ENCODE measurements around the gene ATP6V0A1. TPM values are rescaled to one million over a fixed set of nuclear protein-coding genes. Genes with fewer than 3 reads are reported as not detected.
"Not testable (repeated sequence)": the region's sequence is repeated elsewhere in the genome, so short reads cannot be mapped to it uniquely, and the experiment has no call there.

The ATP6V0A1 gene
- total RNA-seq, 1 donor from 2014 or later = 109 TPM

DNA sequence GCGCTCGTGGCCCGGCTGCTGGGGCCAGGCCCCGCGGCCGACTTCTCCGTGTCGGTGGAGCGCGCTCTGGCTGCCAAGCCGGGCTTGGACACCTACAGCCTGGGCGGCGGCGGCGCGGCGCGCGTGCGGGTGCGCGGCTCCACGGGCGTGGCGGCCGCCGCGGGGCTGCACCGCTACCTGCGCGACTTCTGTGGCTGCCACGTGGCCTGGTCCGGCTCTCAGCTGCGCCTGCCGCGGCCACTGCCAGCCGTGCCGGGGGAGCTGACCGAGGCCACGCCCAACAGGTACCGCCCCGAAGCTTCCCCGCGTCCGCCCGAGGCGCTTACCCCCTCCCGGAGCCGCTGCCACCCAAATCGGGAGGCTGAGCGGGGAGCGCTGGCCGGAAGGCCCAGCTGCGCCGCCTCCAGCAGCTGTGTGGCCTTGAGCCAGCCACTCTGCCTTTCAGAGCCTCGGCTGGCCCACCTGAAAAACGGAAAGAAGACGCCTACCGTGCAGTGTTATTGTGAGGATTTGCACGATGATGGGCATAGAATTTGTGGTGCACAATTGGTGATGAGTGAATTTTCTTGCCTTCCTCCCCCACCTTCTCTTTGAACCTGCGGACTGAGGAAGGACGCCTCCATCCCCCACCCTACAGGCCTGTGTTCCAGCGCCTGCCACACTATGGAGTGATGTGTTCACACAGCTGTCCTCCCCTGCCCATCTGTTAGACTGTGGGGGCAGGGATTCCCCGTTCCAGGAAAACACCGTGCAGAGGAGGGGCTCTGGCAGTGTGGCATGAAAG is 77.9 kb downstream of the ATP6V0A1 start:
- ATAC-seq (peak; percentile 84), DNase-seq (peak; percentile 95)
- H3K27me3 ChIP-seq = no peaks in the 10 kb centered on the region
- intact Hi-C loops (cut with DNase I) = no loop called here
- no peaks in the 10 kb centered on the region for H3K9me3 ChIP-seq
- H3K4me3 ChIP-seq = peak overlapping the region; percentile 55
- peaks cover 31% of the 10 kb centered on the region for H3K36me3 ChIP-seq
- H3K4me1 ChIP-seq = peaks cover 17% of the 10 kb centered on the region
- TF ChIP-seq CTCF (IDR thresholded peaks at IDR 0.05) = no peak
- H3K27ac ChIP-seq = peak overlapping the region; percentile 84

- H3K27ac ChIP-seq = peak overlapping the region; percentile 84
- H3K4me1 ChIP-seq = peaks cover 14% of the 10 kb centered on the region
- TF ChIP-seq CTCF (IDR thresholded peaks at IDR 0.05) = no peak
- intact Hi-C loops (cut with DNase I) = no loop called here
- DNase-seq (peak; percentile 65), ATAC-seq (no peak)
- peak overlapping the region; percentile 55 for H3K4me3 ChIP-seq
- H3K9me3 ChIP-seq = no peaks in the 10 kb centered on the region
- peaks cover 38% of the 10 kb centered on the region for H3K36me3 ChIP-seq
- no peaks in the 10 kb centered on the region for H3K27me3 ChIP-seq
These were observed 78.6 kb downstream of the ATP6V0A1 start for GRCh38 chr17:42537156-42537805.

- ATAC-seq (no peak), DNase-seq (no peak)
- H3K27ac ChIP-seq = no peak overlapping the region
- no peak for TF ChIP-seq CTCF (IDR thresholded peaks at IDR 0.05)
- peaks cover 14% of the 10 kb centered on the region for H3K4me1 ChIP-seq
- H3K27me3 ChIP-seq = no peaks in the 10 kb centered on the region
- intact Hi-C loops (cut with DNase I) = no loop called here
- H3K36me3 ChIP-seq = peaks cover 44% of the 10 kb centered on the region
- no peaks in the 10 kb centered on the region for H3K9me3 ChIP-seq
- H3K4me3 ChIP-seq = no peak overlapping the region
These were observed 79.3 kb downstream of the ATP6V0A1 start for GRCh38 chr17:42537826-42538451.

- peaks cover 14% of the 10 kb centered on the region for H3K4me1 ChIP-seq
- no peak for TF ChIP-seq CTCF (IDR thresholded peaks at IDR 0.05)
- H3K9me3 ChIP-seq = no peaks in the 10 kb centered on the region
- no peak for ATAC-seq
- H3K36me3 ChIP-seq = peaks cover 48% of the 10 kb centered on the region
- no peak overlapping the region for H3K27ac ChIP-seq
- no peak overlapping the region for H3K4me3 ChIP-seq
- intact Hi-C loops (cut with DNase I) = no loop called here
- H3K27me3 ChIP-seq = no peaks in the 10 kb centered on the region
- no peak for DNase-seq
These were observed 79.8 kb downstream of the ATP6V0A1 start for GRCh38 chr17:42538482-42538881.

GRCh38 chr17:42540558-42540957 is 81.9 kb downstream of the ATP6V0A1 start:
- DNase-seq; H3K9me3 ChIP-seq; ATAC-seq; H3K27me3 ChIP-seq; H3K4me3 ChIP-seq; H3K27ac ChIP-seq; intact Hi-C loops (cut with DNase I): not testable (repeated sequence)
- Histone ChIP-seq H3K4me1 (peaks cover 10% of the 10 kb centered on the region), H3K36me3 (peaks cover 48% of the 10 kb centered on the region)

All from upper lobe of right lung (tissue), 1 donor.